Stromal cell of bone marrow (primary cell): ENCODE measurements around the gene SDK1.
"Not testable (repeated sequence)": the region's sequence is repeated elsewhere in the genome, so short reads cannot be mapped to it uniquely, and the experiment has no call there.

Source experiments
- DNase-seq: peaks from one replicate; pipeline ENCODE4 v3.0.0-alpha.2; 2012; ENCODE audit warnings: low read depth

Gene SDK1

GRCh38 chr7:4203626-4204512, 902.8 kb downstream of the SDK1 start:
- no peak for DNase-seq

GRCh38 chr7:4204513-4205165, 903.6 kb downstream of the SDK1 start:
- DNase-seq, result no peak

- no peak for DNase-seq
Measured at GRCh38 chr7:4205828-4206227, 904.8 kb downstream of the SDK1 start.

GRCh38 chr7:4207011-4207410, 906.0 kb downstream of the SDK1 start:
- no peak for DNase-seq

- no peak for DNase-seq
Measured at GRCh38 chr7:4208086-4208485, 907.0 kb downstream of the SDK1 start.

- no peak for DNase-seq
Measured at GRCh38 chr7:4208586-4208985, 907.5 kb downstream of the SDK1 start.

- DNase-seq, result no peak
Measured at GRCh38 chr7:4209126-4209525, 908.1 kb downstream of the SDK1 start.

GRCh38 chr7:4209966-4210365, 908.9 kb downstream of the SDK1 start:
- DNase-seq, result no peak

GRCh38 chr7:4210821-4211220, 909.8 kb downstream of the SDK1 start:
- DNase-seq, result no peak

GRCh38 chr7:4211261-4211660, 910.2 kb downstream of the SDK1 start:
- no peak for DNase-seq

GRCh38 chr7:4212376-4212775, 911.3 kb downstream of the SDK1 start:
- DNase-seq, result no peak

GRCh38 chr7:4214291-4215155, 913.5 kb downstream of the SDK1 start:
- no peak for DNase-seq

- DNase-seq, result no peak
Measured at GRCh38 chr7:4215176-4215720, 914.2 kb downstream of the SDK1 start.

- DNase-seq, result no peak
Measured at GRCh38 chr7:4216016-4216415, 915.0 kb downstream of the SDK1 start.

- DNase-seq, result not testable (repeated sequence)
Measured at GRCh38 chr7:4217126-4217660, 916.1 kb downstream of the SDK1 start.

GRCh38 chr7:4218481-4218880, 917.4 kb downstream of the SDK1 start:
- no peak for DNase-seq

GRCh38 chr7:4220011-4220410, 919.0 kb downstream of the SDK1 start:
- DNase-seq, result no peak

GRCh38 chr7:4221043-4221442, 920.0 kb downstream of the SDK1 start:
- DNase-seq, result no peak

GRCh38 chr7:4222676-4223075, 921.6 kb downstream of the SDK1 start:
- no peak for DNase-seq

- DNase-seq, result no peak
Measured at GRCh38 chr7:4225361-4225771, 924.3 kb downstream of the SDK1 start.

GRCh38 chr7:4225881-4226523, 925.0 kb downstream of the SDK1 start:
- no peak for DNase-seq

GRCh38 chr7:4226524-4226882, 925.5 kb downstream of the SDK1 start:
- DNase-seq, result no peak
